Loucy (cell line): ENCODE measurements around the gene CAMK1.

Experiments
- H2AFZ ChIP-seq: fragments of 200-600 bp; sonication (generic); 2 replicates; pipeline ENCODE4 v1.6.0; 2016; ENCODE audit warnings: antibody characterized with exemption, mild to moderate bottlenecking, low read length, moderate library complexity
- H3F3A ChIP-seq: fragments of 200-600 bp; 2 replicates; pipeline ENCODE4 v1.6.0; 2016; ENCODE audit warnings: antibody characterized with exemption, low read depth, mild to moderate bottlenecking
- H3K27me3 ChIP-seq: fragments of 200-600 bp; sonication (generic); 2 replicates; pipeline ENCODE4 v1.6.1; 2014; ENCODE audit warnings: low read length, mild to moderate bottlenecking; ENCODE audit not compliant: insufficient read depth, poor library complexity, severe bottlenecking
- H3K36me3 ChIP-seq: fragments of 200-600 bp; sonication (generic); 2 replicates; pipeline ENCODE4 v1.6.1; 2016; ENCODE audit warnings: low read length; ENCODE audit not compliant: insufficient read depth
- H3K4me1 ChIP-seq: fragments of 200-600 bp; sonication (generic); 2 replicates; pipeline ENCODE4 v1.5.1; 2014; ENCODE audit warnings: low read length, mild to moderate bottlenecking; ENCODE audit not compliant: insufficient read depth, poor library complexity, severe bottlenecking
- H3K4me2 ChIP-seq: fragments of 200-600 bp; sonication (generic); 2 replicates; pipeline ENCODE4 v1.6.0; 2014; ENCODE audit warnings: antibody characterized with exemption, low read length, low read depth, mild to moderate bottlenecking; ENCODE audit not compliant: poor library complexity, severe bottlenecking
- H3K4me3 ChIP-seq: fragments of 200-600 bp; sonication (generic); 2 replicates; pipeline ENCODE4 v1.5.1; 2014; ENCODE audit warnings: low read length, mild to moderate bottlenecking, mixed read lengths; ENCODE audit not compliant: poor library complexity, severe bottlenecking
- H3K79me2 ChIP-seq: fragments of 200-600 bp; sonication (generic); 2 replicates; pipeline ENCODE4 v1.6.1; 2014; ENCODE audit warnings: low read length; ENCODE audit not compliant: insufficient read depth
- H3K9ac ChIP-seq: fragments of 200-600 bp; sonication (generic); 2 replicates; pipeline ENCODE4 v1.6.0; 2014; ENCODE audit warnings: mild to moderate bottlenecking, low read depth, low read length, moderate library complexity; ENCODE audit not compliant: poor library complexity, severe bottlenecking
- H3K9me2 ChIP-seq: fragments of 200-600 bp; sonication (generic); replicated peaks from 2 replicates; pipeline ENCODE4 v1.6.1; 2016; ENCODE audit warnings: low read depth, low read length, mixed read lengths
- H3K9me3 ChIP-seq: fragments of 200-600 bp; sonication (generic); 2 replicates; pipeline ENCODE4 v1.6.1; 2014; ENCODE audit warnings: mild to moderate bottlenecking, antibody characterized with exemption, low read length, low read depth; ENCODE audit not compliant: insufficient read depth
- H4K20me1 ChIP-seq: fragments of 200-600 bp; sonication (generic); 2 replicates; pipeline ENCODE4 v1.6.0; 2014; ENCODE audit warnings: antibody characterized with exemption, low read length, mild to moderate bottlenecking; ENCODE audit not compliant: insufficient read depth, poor library complexity, severe bottlenecking
- CTCF ChIP-seq: fragments of 200-600 bp; sonication (generic); conservative IDR thresholded peaks from 2 replicates; pipeline ENCODE4 v1.5.1; 2014; ENCODE audit warnings: mild to moderate bottlenecking, antibody characterized with exemption, low read length
- EZH2phosphoT487 ChIP-seq: fragments of 200-600 bp; IDR thresholded peaks from 2 replicates; pipeline ENCODE4 v1.6.1; 2018; ENCODE audit warnings: antibody characterized with exemption, mild to moderate bottlenecking, moderate library complexity, borderline replicate concordance

Gene CAMK1

GRCh38 chr3:9743548-9743947 lies 26.2 kb downstream of the CAMK1 start:
- no peak overlapping the region for H3K9ac ChIP-seq
- H3K36me3 ChIP-seq: peaks cover 99% of the 10 kb centered on the region; the same call in 1 of the 2 replicates
- H2AFZ ChIP-seq: no peak overlapping the region
- no peaks in the 10 kb centered on the region for H3K4me1 ChIP-seq
- H3K9me3 ChIP-seq: no peaks in the 10 kb centered on the region
- no peaks in the 10 kb centered on the region for H3K9me2 ChIP-seq
- no peak for TF ChIP-seq EZH2phosphoT487
- TF ChIP-seq CTCF: no peak
- peaks cover 22% of the 10 kb centered on the region for H3K79me2 ChIP-seq
- H3K27me3 ChIP-seq: no peaks in the 10 kb centered on the region
- H3K4me2 ChIP-seq: no peak overlapping the region
- no peak overlapping the region for H3K4me3 ChIP-seq
- H3F3A ChIP-seq: no peaks in the 10 kb centered on the region
- peaks cover 13% of the 10 kb centered on the region for H4K20me1 ChIP-seq

GRCh38 chr3:9742560-9742959 lies 27.2 kb downstream of the CAMK1 start:
- no peak overlapping the region for H3K4me3 ChIP-seq
- H3K9me2 ChIP-seq: no peaks in the 10 kb centered on the region
- H3K9ac ChIP-seq: no peak overlapping the region
- no peak overlapping the region for H3K4me2 ChIP-seq
- H3K79me2 ChIP-seq: peaks cover 32% of the 10 kb centered on the region
- H3F3A ChIP-seq: no peaks in the 10 kb centered on the region
- H3K4me1 ChIP-seq: peaks cover 7% of the 10 kb centered on the region
- TF ChIP-seq EZH2phosphoT487 (no peak), CTCF (no peak)
- no peak overlapping the region for H2AFZ ChIP-seq
- H4K20me1 ChIP-seq: peaks cover 17% of the 10 kb centered on the region
- H3K27me3 ChIP-seq: no peaks in the 10 kb centered on the region
- peaks cover 100% of the 10 kb centered on the region; the same call in 1 of the 2 replicates for H3K36me3 ChIP-seq
- H3K9me3 ChIP-seq: no peaks in the 10 kb centered on the region

GRCh38 chr3:9739181-9739580 lies 30.6 kb downstream of the CAMK1 start:
- Histone ChIP-seq H3K27me3 (no peaks in the 10 kb centered on the region), H3F3A (no peaks in the 10 kb centered on the region), H3K79me2 (peaks cover 66% of the 10 kb centered on the region), H3K4me3 (no peak overlapping the region), H3K9ac (no peak overlapping the region), H3K4me1 (peaks cover 38% of the 10 kb centered on the region), H3K36me3 (peaks cover 94% of the 10 kb centered on the region), H2AFZ (no peak overlapping the region), H3K4me2 (no peak overlapping the region), H3K9me2 (no peaks in the 10 kb centered on the region), H4K20me1 (peaks cover 47% of the 10 kb centered on the region), H3K9me3 (no peaks in the 10 kb centered on the region)
- TF ChIP-seq CTCF: no peak
- no peak for TF ChIP-seq EZH2phosphoT487
